AG08395 (cell line): ENCODE measurements around the gene TP53I13.
"Not testable (repeated sequence)": the region's sequence is repeated elsewhere in the genome, so short reads cannot be mapped to it uniquely, and the experiment has no call there.

Experiments used
- DNase-seq: peaks from one replicate; pipeline ENCODE4 v3.0.0; 2012; ENCODE audit warnings: mixed read lengths, low spot score

Gene TP53I13

GRCh38 chr17:29568331-29569244, at the start of gene TP53I13:
Gene TP53I13, plus strand, starts transcription at chr17:29568701. Its CDS starts 58 bp downstream, at chr17:29568759.
- DNase-seq = peak; percentile 78

GRCh38 chr17:29524692-29525091, 43.8 kb upstream of the TP53I13 start:
- no peak for DNase-seq

GRCh38 chr17:29526322-29526721, 42.2 kb upstream of the TP53I13 start:
- DNase-seq = no peak

- DNase-seq = no peak
These were observed 34.5 kb upstream of the TP53I13 start for GRCh38 chr17:29533976-29534375.

- no peak for DNase-seq
These were observed 24.4 kb upstream of the TP53I13 start for GRCh38 chr17:29544066-29544465.

GRCh38 chr17:29546085-29546484, 22.4 kb upstream of the TP53I13 start:
- DNase-seq = no peak

- no peak for DNase-seq
These were observed 21.7 kb upstream of the TP53I13 start for GRCh38 chr17:29546830-29547229.

- DNase-seq = peak; percentile 13
These were observed 19.2 kb upstream of the TP53I13 start for GRCh38 chr17:29549177-29549923.

- DNase-seq = no peak
These were observed 12.7 kb upstream of the TP53I13 start for GRCh38 chr17:29555840-29556239.

GRCh38 chr17:29557085-29557738, 11.3 kb upstream of the TP53I13 start:
- peak; percentile 26 for DNase-seq

GRCh38 chr17:29557739-29558116, 10.8 kb upstream of the TP53I13 start:
- no peak for DNase-seq

GRCh38 chr17:29558139-29558538, 10.4 kb upstream of the TP53I13 start:
- DNase-seq = not testable (repeated sequence)

GRCh38 chr17:29559640-29560039, 8.9 kb upstream of the TP53I13 start:
- DNase-seq = no peak

- no peak for DNase-seq
These were observed 8.2 kb upstream of the TP53I13 start for GRCh38 chr17:29560316-29560715.

- DNase-seq = no peak
These were observed 6.7 kb upstream of the TP53I13 start for GRCh38 chr17:29561554-29562517.

GRCh38 chr17:29562615-29563014, 5.9 kb upstream of the TP53I13 start:
- no peak for DNase-seq

- DNase-seq = no peak
These were observed 4.7 kb upstream of the TP53I13 start for GRCh38 chr17:29563816-29564215.

- DNase-seq = no peak
These were observed 2.6 kb upstream of the TP53I13 start for GRCh38 chr17:29565643-29566472.

GRCh38 chr17:29566473-29567303, 1.8 kb upstream of the TP53I13 start, which contains the start of gene ABHD15:
Gene ABHD15, minus strand, starts transcription at chr17:29567037. Its CDS starts 71 bp downstream, at chr17:29566966.
- peak; percentile 87 for DNase-seq

- no peak for DNase-seq
These were observed 1.3 kb upstream of the TP53I13 start for GRCh38 chr17:29567304-29567553.
